GM19463 (cell line): ENCODE results near the gene NOXO1.
"Not testable (repeated sequence)": the region's sequence is repeated elsewhere in the genome, so short reads cannot be mapped to it uniquely, and the experiment has no call there.

Experiments
- ATAC-seq: cut with Tn5 transposase; IDR thresholded peaks from one replicate; pipeline ENCODE4 v1.9.1; 2021; ENCODE audit warnings: mild to moderate bottlenecking, moderate library complexity; ENCODE audit not compliant: unreplicated experiment

Gene NOXO1

GRCh38 chr16:1942810-1943726 is 38.2 kb downstream of the NOXO1 start, which contains the start of gene MSRB1:
TSS of gene MSRB1 (minus strand) at chr16:1943199. CDS start at chr16:1943156, 43 bp downstream.
- peak; percentile 93 for ATAC-seq

GRCh38 chr16:1942047-1942809 is 39.0 kb downstream of the NOXO1 start:
- no peak for ATAC-seq

GRCh38 chr16:1941162-1942046 is 39.9 kb downstream of the NOXO1 start:
- ATAC-seq = no peak

GRCh38 chr16:1940273-1941161 is 40.8 kb downstream of the NOXO1 start:
- ATAC-seq = no peak

GRCh38 chr16:1939833-1940232 is 41.4 kb downstream of the NOXO1 start:
- not testable (repeated sequence) for ATAC-seq

- ATAC-seq = no peak
These were observed 42.4 kb downstream of the NOXO1 start for GRCh38 chr16:1938910-1939309.

GRCh38 chr16:1938316-1938715 is 43.0 kb downstream of the NOXO1 start:
- ATAC-seq = no peak

- ATAC-seq = no peak
These were observed 44.3 kb downstream of the NOXO1 start for GRCh38 chr16:1936945-1937479.

GRCh38 chr16:1933097-1933661 is 48.1 kb downstream of the NOXO1 start:
- ATAC-seq = no peak

GRCh38 chr16:1932050-1933028 is 48.9 kb downstream of the NOXO1 start:
- ATAC-seq = no peak

- no peak for ATAC-seq
These were observed 50.9 kb downstream of the NOXO1 start for GRCh38 chr16:1930338-1930720.

- ATAC-seq = peak; percentile 88
These were observed 51.5 kb downstream of the NOXO1 start for GRCh38 chr16:1929578-1930337.

GRCh38 chr16:1929105-1929504 is 52.2 kb downstream of the NOXO1 start:
- ATAC-seq = no peak
